Measurements from ENCODE around the gene TMEM258. TPM values are rescaled to one million over a fixed set of nuclear protein-coding genes. Genes with fewer than 3 reads are reported as not detected.

TMEM258 gene
- 113 and 120 TPM in 2 replicates for total RNA-seq (2014; rRNA removed; shearing (Covaris generic))

DNA sequence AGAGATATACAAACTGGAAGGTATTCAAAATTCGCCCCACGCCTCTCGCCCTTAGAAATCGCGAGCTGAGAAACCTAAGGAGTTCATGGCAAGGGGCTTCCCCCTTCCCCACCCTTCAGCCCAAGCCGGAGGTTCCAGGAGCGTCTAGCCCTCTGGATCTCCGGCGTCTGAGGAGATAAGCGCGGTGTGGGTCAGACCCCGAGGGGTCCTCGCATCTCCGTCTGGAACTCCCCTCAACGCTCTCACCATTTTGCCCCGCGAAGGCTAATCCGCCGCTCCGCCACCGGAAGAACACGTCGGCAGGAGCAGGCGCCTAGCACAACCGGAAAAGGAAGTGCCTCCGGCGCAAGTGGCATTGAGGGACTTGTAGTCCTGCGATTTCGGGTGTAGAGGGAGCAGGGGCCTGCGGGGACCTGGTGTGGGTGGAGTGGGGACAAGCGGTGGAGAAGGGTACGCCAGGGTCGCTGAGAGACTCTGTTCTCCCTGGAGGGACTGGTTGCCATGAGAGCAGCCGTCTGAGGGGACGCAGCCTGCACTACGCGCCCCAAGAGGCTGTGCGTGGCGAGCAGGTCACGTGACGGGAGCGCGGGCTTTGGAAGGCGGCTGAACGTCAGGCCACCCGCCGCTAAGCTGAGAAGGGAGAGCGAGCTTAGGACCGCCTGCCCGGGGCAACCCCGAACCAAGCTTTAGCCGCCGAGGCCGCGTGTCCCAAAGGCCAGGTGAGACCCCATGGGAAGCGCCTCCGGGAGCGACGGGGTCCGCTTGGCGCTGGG is at the start of gene TMEM258, which contains the start of gene FEN1:
Gene TMEM258, minus strand, starts transcription at position 290 of the 773 bp plus-strand sequence. Its CDS starts 41 bp downstream, at position 249.
Gene FEN1, plus strand, starts transcription at position 602 of the 773 bp plus-strand sequence. CDS start 2,451 bp downstream, outside the sequence.
- peak; percentile 96 for DNase-seq (ENCODE audit: low spot score)

DNA sequence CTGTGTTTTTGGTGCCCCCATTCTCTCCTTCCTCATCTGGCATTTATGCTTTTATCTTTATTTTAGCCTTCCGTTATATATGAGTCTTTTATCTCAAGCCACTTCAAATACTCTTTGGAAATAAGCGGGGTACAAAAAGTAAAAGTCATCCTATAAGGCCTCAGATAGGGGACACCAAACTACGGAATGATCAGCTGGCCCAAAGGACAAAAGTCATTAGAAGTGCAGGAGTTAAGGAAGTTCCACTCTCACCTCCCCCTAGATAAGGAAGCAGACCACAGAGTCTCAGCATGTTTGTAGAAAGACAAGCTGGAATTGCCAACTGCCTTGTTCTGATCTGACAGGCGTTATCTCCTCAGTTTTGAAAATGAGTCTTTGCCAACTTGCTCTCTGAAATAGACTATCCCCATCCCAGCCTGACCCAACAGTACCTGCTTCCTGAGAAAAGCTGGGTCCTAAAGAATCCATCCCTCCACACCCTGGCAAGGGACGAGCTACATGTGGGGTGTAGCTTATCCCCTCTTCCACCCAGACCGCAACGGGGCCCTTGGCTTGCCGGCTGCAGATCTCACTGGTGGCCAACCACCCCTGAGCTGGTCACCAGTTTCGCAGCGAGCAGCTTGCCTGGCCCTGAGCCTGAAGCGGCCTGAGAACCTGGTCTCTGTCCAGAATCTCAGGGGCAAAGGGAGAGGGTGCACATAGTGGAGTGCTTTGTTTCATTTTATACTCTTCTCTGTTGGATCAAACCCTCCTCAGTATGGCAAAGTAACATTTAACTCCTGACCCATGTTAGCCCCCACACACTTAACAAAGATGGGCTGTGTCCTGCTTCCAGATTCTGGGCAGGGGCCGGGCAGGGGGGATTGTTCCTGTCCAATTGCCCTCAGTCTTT is 49.5 kb upstream of the TMEM258 start:
- DNase-seq (ENCODE audit: low spot score) = no peak

DNA sequence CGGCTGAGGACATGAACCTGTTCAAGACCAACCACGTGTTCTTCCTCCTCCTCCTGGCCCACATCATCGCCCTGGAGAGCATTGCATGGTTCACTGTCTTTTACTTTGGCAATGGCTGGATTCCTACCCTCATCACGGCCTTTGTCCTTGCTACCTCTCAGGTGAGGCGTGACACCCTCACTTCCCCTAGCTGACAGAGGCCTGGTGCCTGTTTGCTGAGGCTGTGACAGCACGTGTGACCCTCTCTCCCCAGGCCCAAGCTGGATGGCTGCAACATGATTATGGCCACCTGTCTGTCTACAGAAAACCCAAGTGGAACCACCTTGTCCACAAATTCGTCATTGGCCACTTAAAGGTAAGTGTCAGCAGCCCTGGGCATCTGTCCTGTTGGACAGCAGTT is 48.0 kb upstream of the TMEM258 start:
- DNase-seq (ENCODE audit: low spot score) = no peak

DNA sequence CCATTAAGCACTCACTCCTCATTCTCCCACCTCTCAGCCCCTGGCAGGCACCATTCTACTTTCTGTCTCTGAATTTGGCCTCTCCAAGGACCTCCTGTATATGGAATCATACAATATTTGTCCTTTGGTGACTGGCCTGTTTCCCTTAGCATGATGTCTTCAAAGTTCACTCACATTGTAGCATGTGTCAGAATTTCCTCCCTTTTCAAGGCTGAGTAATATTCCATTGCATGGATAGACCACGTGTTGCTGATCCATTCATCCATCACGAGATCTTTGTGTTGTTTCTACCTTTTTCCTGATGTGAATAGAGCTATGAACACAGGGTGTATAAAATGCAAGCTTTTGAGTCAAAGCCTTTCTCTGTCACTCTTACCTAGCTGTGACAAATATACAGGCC is 47.3 kb upstream of the TMEM258 start:
- DNase-seq (ENCODE audit: low spot score) = no peak

DNA sequence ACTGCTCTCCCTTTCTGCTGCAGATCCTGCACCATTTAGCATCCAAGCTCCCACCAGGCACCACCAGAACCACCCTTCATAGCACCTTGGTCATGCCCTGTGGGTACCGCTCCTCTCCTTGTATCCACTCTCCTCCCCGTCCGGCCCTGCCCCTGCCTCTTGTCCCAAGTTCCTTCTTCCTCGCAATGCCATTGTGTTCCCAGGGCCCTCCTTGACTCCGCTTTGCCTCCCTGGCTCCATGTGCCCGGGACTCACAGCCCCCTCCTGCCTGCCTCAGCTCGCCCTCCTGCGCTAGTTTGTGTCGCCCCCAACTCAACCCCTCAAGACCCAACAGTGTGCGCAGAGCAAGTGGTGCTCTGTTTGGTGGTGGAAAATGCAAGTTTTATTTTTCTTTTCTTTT is 46.5 kb upstream of the TMEM258 start:
- no peak for DNase-seq (ENCODE audit: low spot score)

DNA sequence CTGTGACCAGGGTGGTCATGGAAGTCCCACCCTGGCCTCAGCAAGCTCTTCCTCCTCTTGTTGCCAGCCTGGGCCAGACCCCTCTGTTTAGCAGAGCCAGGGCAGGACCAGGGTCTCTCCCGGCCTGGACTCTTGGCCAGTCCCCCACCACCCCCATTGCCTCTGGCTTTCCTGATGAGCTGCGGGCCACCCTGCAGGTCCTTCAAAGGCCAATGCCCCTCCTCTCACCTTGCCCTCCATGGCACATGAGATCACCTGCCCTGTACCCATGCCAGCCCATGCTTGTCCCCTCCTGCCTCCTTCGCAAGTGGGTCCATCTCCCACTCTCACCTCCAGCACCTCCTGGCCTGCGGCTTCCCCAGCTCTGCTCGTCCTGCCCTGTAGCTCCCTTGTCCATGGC is 46.1 kb upstream of the TMEM258 start:
- DNase-seq (ENCODE audit: low spot score) = no peak

DNA sequence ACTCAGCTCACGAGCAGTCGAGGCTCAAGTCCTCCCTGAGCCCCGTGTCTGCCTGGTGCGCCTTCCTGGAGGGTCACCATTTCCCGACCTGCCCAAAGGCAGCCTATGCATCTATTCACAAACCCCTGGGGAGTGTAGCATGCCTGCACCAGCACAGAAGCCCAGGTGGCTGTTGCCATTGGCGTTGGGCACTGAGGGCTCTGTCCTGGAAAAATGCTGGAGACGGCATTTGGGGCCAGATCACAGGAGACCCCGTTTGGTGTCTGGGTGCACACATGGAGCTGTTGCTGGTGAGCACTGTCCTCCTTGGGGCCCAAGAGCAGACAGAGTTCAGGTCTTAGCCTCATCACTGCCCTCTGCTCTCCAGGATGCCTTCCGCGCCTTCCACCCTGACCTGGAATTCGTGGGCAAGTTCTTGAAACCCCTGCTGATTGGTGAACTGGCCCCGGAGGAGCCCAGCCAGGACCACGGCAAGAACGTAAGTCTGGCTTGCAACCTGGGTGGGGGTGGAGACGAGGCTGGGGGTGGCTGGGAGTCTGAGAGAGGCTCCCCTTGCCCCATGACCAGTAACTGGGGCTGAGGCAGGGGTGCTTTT is 45.1 kb upstream of the TMEM258 start:
- no peak for DNase-seq (ENCODE audit: low spot score)

DNA sequence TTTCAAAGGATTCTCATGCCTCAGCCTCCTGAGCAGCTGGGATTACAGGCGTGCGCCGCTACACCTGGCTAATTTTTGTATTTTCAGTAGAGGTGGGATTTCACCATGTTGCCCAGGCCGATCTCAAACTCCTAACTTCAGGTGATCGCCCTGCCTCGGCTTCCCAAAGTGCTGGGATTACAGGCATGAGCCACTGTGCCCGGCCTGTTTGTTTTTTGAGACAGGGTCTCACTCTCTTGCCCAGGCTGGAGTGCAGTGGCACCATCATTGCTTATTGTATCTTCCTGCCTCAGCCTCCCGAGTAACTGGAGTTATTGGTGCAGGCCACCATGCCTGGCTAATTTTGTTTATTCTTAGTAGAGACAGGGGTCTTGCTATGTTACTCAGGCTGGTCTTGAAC is 43.8 kb upstream of the TMEM258 start:
- no peak for DNase-seq (ENCODE audit: low spot score)

DNA sequence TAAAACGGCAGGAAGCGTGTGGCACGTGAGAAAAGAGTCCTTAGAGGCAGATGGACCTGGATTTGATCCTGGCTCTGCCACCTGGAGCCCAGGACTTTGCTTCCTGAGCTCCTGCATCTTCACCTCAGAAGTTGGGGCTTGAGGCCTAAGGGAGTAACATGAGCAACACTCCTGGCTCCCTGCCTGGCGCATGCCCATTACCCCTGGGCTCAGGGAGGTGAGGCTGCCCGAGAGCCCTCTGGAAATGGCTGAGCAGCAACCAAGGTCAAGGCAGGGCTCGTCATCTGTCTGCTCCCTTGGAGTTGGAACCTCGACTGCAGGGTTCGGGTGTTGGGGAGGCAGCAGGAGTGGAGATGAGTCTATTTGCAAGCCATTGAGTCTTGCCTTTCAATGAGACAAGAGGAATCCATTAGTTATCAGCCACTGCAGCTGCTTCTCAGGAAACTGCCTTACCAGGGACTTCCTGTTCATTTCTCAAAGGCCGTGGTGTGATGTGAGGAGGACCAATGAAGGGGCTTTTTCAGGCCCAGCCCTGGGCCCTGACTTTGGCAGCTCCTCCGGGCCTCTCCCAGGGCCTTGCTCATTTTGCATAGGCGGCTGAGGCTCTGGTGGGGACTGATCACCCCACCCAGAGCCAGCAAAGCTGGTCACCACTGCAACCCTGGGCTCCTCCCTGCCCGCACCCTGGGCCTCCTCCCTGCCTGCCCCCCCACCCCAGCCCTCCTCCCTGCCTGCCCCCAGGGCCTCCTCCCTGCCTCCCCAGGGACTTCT is 42.1 kb upstream of the TMEM258 start:
- no peak for DNase-seq (ENCODE audit: low spot score)

DNA sequence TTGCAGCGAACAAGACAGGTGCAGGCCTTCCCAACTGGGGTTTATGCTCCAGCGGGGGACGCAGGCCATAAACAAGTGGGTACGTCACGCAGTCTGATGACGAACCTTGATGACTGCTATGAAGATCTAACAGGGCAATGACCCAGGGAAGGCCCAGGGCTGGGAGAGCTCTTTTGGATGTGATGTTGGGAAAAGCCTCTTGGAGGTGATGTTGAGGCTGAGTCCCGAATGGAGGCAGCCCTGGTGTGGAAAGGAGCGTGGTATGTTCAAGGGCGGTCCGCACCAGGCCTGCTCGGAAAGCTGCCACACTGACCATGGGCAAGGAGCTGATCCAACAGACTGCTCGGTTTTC is 41.5 kb upstream of the TMEM258 start:
- DNase-seq (ENCODE audit: low spot score) = no peak

DNA sequence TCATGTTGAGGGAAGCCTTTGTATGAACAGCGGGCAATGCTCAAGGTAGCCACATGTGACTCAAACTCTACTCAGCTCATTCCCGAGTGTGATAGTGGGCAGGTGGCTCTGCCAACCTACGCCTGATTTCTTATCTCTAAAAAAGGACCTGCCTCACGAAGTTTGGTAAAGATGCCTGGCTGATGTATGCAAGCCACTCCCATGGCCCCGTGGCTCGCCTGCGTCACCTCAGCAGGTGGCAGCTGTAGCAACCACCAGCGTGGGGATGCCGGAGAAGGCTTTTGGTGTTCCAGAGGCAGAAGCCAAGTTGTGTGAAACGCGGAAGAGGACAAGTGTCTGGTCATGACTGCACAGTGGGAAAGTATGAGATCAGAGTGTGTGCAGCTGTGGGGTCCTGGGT is 41.1 kb upstream of the TMEM258 start:
- DNase-seq (ENCODE audit: low spot score) = no peak

DNA sequence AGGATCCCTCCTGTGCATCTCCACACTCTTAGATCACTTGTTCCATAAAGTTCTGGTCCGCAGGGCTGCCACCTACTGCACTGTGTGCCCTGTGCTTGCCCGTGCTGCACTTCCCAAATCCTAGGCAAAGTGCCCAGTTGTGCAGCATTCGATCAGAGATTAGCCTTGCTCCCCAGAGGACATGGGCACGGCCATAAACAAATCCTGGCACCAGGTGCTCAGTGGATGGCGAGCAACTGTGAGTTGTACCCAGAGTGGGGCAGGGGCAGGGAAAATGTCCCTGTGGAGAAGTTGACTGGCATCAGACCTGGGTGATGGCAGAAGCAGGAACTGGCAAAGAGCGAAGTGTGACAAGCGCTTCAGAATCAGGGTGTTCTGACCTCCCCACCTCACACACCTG is 40.4 kb upstream of the TMEM258 start:
- no peak for DNase-seq (ENCODE audit: low spot score)

DNA sequence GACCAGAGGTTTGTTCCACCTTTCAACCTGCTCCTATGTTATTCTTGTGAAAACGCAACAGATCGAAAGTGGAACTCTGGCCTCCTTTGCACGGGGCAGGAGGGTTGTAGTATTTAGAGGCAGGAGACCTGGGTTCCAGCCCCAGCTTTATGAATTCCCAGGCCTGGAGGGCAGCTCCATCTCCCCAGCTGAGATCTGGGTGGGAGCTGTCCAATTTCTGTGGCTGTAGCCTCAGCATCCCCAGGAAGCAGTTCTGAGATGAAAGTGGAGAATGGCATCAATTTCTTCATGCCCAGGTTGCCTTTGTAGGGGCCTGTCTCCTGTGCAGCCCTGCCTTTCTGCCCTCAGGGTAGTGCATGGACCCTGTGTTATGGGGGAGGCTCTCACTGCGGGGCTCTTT is 39.8 kb upstream of the TMEM258 start:
- DNase-seq (ENCODE audit: low spot score) = no peak

DNA sequence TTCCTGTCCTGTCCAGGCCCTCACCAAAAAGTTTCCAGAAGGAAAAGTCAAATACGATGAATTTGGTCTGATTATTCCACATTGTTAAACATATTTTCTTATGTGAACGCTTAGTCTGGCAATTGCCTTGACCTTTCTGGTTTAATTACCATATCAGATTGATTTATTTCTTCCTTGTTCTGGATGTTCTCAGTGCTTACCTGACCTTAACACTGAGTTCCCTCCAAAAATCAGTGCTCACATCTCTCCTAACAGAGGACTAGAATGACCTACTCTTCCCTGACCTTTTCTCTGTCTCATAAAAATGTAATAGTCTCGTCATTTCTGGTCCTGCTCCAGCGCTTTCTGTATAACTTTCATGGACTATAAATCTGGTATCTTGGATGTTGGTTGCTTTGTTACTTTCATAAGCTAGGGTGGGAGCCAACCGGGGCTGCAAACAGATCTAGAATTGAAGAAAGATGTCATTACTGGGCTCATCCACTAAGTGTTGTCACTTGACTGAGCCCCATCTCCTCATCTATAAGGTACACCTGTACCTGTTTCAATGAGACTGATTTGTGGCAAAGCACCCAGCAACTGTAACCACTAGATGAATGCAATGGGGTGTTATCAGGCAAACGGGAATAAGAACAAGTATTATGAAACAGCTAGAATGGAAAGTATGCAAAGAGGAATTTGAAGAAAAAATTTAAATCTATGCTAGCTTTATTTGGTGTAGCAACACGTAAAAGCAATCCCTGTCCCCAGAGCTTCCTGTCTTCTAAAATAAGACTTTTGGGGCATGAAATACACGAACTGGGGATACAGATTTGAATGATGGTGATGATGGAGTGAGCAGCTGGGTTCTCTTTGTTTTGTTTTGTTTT is 38.1 kb upstream of the TMEM258 start:
- no peak for DNase-seq (ENCODE audit: low spot score)

DNA sequence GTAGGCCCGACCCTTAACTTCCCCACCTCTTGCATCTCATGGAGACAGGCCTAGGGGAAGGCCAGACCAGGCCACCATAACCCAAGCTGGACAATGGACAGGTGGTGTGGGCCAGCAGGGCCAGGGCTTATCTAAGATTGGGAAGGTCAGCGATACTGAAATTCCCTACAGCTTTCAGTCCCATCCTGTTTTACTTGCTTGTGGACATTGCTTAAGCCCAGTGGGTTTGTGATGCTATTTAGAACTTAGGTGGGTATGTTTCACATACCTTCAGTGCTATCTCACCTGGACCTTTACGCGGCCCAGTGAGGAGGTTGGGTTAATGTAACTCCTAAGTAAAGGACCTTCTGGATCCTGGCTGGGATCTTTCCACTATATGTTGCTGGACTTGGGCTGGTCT is 37.4 kb upstream of the TMEM258 start:
- no peak for DNase-seq (ENCODE audit: low spot score)

DNA sequence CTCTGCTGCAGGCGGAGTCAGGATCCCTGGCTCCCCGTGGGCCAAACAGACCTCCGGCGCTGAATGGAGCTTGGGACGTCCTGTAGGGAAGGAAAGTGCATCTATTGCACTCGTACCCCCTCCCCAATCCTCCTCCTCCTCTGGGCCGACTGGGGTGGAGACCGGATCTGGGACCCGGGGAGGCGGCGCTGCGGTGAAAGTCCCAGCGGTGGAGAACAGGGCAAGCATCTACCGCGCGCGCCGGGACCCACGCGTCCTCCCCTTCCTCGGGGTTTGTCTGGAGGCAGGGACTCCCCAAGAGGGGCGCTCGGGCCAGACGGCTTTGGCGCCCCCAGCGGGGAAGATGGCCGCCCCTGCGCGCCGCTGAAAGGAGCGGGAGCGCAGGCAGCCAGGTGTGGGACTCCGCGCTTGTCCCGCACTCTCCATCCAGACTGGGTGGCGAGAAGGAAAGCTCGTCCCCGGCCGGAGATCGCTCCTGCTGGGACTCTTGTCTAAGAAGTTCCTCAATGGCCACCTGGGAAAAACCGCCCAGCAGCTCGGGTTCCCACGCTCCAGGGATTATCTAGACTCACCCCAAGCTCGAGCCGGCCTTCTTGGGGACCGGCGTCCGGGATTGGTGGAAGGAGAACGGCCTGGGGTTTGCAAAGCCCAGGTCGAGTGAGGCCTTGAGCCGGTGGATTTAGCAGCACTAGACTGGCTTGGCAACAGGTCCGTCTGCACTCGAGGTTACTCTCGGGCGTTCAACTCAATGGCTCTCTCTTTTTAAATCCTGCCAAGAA is 36.4 kb upstream of the TMEM258 start:
- DNase-seq (ENCODE audit: low spot score) = no peak

DNA sequence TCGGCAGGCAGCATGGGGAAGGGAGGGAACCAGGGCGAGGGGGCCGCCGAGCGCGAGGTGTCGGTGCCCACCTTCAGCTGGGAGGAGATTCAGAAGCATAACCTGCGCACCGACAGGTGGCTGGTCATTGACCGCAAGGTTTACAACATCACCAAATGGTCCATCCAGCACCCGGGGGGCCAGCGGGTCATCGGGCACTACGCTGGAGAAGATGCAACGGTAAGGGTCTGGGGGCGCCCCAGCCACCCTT is 35.9 kb upstream of the TMEM258 start:
- DNase-seq (ENCODE audit: low spot score) = no peak

DNA sequence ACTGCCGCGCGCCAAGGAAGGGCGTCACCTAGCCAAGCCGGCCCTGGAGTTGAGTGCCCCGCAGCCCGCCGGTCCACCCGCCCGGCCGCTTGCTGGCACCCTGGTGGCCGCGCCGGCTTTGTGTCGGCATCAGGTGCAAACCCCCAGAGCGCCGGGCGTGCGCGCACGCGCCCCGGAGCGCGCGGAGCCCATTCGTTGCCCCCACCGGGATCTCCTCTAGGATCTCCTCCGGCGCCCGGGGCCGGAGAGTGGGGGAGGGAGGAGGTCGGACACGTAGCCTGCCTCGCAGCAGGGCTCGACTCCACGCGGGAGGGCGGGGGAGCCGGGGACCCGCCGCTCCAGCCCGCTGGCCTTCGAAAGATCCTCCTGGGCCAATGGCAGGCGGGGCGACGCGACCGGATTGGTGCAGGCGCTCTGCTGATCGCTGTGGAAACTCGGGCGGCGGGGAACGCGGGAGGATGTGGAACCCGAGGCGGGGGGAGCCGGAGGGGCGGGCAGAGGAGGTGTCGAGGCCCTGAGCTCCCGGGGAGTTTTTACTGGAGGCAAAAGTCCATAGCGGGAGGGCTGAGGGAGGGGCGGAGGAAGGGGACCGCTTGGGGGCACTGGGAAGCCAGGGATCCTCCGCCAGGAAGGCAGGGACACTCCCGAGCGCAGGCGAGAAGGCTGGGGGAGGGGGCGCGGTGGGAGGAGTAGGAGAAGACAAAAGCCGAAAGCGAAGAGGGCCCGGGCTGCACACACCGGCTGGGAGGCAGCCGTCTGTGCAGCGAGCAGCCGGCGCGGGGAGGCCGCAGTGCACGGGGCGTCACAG is 35.4 kb upstream of the TMEM258 start, which contains the start of gene FADS2:
Gene FADS2, plus strand, starts transcription at position 730 of the 808 bp plus-strand sequence. CDS start 91 bp downstream, outside the sequence.
- DNase-seq (ENCODE audit: low spot score) = no peak

All from HT-29 (cell line).